Activated CD4-positive, alpha-beta memory T cell treated with anti-CD3 and anti-CD28 coated beads for 36 hours (primary cell): ENCODE data around the gene GABPB1. TPM values are rescaled to one million over a fixed set of nuclear protein-coding genes. Genes with fewer than 3 reads are reported as not detected.

Experiments used
- CTCF ChIA-PET: fragments of 350-600 bp; sonication (Branson Sonifier 250); formaldehyde crosslinking; loops from one replicate; lab custom pipeline; 2021; ENCODE audit warnings: antibody characterized with exemption, inconsistent platforms; lab: Charles Lee
- POLR2A ChIA-PET: fragments of 350-600 bp; sonication (Branson Sonifier 250); formaldehyde crosslinking; loops from one replicate; lab custom pipeline; 2021; ENCODE audit warnings: antibody characterized with exemption; lab: Charles Lee
- DNase-seq: peaks from one replicate; pipeline ENCODE4 v3.0.0-alpha.2; 2020
- H3K27ac Mint-ChIP-seq: one replicate; pipeline ENCODE4 v1.8.0; 2021; ENCODE audit warnings: mixed read lengths
- H3K27me3 Mint-ChIP-seq: one replicate; pipeline ENCODE4 v1.8.0; 2021; ENCODE audit warnings: mixed read lengths
- H3K36me3 Mint-ChIP-seq: one replicate; pipeline ENCODE4 v1.8.0; 2021; ENCODE audit warnings: mixed read lengths
- H3K4me1 Mint-ChIP-seq: one replicate; pipeline ENCODE4 v1.8.0; 2021; ENCODE audit warnings: low read depth, mixed read lengths
- H3K4me3 Mint-ChIP-seq: one replicate; pipeline ENCODE4 v1.8.0; 2021; ENCODE audit warnings: mild to moderate bottlenecking, mixed read lengths
- H3K9me3 Mint-ChIP-seq: one replicate; pipeline ENCODE4 v1.8.0; 2021; ENCODE audit warnings: mixed read lengths
- intact Hi-C: fragments of 100-400 bp; cut with micrococcal nuclease; formaldehyde crosslinking; loops from one replicate; pipeline ENCODE4 v1.15.1; 2023
- total RNA-seq, 2 experiments: library from RNA; stranded (reverse); gene quantifications; one replicate each; pipeline ENCODE4 v1.2.3, GENCODE V29; 2021

Gene GABPB1
- total RNA-seq, 2 experiments from 2014 or later, result 54.1 to 58.2 TPM

DNA sequence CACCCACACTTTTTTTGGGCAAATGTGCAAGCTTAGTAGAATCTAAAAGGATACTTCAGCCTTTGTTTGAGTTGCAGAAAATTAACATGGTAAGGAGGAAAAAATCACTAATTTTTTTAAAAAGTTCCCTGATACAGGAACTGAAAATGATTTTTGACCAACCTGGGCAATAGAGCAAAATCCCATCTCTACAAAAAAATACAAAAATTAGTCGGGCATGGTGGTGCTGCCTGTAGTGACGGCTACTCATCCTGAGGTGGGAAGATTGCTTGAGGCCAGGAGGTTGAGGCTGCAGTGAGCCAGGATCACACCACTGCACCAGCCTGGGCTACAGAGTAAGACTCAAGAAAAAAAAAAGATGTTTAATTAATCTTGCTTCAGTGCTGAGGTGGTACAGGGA is 10.6 kb upstream of the GABPB1 start:
- CTCF ChIA-PET, result no interaction called here

DNA sequence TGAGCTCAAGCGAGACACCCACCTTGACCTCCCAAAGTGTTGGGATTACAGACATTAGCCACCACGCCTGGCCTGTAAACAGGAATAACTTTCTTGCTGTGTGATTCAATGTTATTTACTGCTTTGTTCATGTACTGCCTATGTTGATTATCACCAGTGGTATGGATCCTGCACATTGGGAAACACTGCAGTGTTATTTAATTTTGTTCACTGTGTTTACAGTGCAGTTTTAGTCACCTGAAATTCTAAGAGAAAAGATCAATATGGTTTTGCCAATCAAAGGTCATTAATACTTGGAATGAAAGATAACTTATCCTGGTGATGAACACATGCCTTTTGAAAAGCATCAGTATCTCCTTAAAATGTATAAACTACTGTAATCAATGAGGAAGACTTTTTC is 8.6 kb upstream of the GABPB1 start:
- Mint-ChIP-seq H3K36me3 (peaks cover 29% of the 10 kb centered on the region), H3K4me3 (no peak overlapping the region), H3K4me1 (peaks cover 12% of the 10 kb centered on the region), H3K27me3 (no peaks in the 10 kb centered on the region), H3K27ac (no peak overlapping the region), H3K9me3 (no peaks in the 10 kb centered on the region)
- DNase-seq, result no peak
- ChIA-PET CTCF (no interaction called here), POLR2A (no interaction called here)
- intact Hi-C loops, result no loop called here

More for the DNA sequence above, 10.6 kb upstream of the GABPB1 start:
- POLR2A ChIA-PET, result no interaction called here
- Mint-ChIP-seq H3K27ac (no peak overlapping the region), H3K9me3 (no peaks in the 10 kb centered on the region), H3K27me3 (no peaks in the 10 kb centered on the region), H3K4me3 (no peak overlapping the region), H3K36me3 (peaks cover 20% of the 10 kb centered on the region), H3K4me1 (peaks cover 7% of the 10 kb centered on the region)
- DNase-seq, result no peak
- intact Hi-C loops, result no loop called here

DNA sequence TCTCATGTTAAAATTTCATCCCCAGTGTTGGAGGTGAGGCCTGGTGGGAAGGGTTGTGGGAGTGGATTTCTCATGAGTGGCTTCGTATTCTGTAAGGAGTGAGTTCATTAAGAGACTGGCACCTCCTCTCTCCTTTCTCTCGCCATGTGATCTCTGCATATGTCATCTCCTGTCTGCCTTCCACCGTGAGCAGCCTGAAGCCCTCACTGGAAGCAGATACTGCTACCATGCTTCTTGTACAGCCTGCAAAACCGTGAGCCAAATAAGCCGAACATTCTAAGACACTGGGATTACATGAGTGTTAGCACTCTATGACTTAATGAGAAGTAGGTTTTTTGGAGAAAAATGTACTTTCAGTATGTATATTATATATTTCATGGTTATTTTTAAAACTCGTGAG is 6.8 kb upstream of the GABPB1 start:
- no peak for DNase-seq
- ChIA-PET POLR2A (no interaction called here), CTCF (no interaction called here)
- H3K36me3 Mint-ChIP-seq, result peaks cover 38% of the 10 kb centered on the region
- H3K9me3 Mint-ChIP-seq, result no peaks in the 10 kb centered on the region
- intact Hi-C loops, result no loop called here
- no peaks in the 10 kb centered on the region for H3K27me3 Mint-ChIP-seq
- H3K4me3 Mint-ChIP-seq, result no peak overlapping the region
- H3K27ac Mint-ChIP-seq, result no peak overlapping the region
- H3K4me1 Mint-ChIP-seq, result peaks cover 25% of the 10 kb centered on the region

DNA sequence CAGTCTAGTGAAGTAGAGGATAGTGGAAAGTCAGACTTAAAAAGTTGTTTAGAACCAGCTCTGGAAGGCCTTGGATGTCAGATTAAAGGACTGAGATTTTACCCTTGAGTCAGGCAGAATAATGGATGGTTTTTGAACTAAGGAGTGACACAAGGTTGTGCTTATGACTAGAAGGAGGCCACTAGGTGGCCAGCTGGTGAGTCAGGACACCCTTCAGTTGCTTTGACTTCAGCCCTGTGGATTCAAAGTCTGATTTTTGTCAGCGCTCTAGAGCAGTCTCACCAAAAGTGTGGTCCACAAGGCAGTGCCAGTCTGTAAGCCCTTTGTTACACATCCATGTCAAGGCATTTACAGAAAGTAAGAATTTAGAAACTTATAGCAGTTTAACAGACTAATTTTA is 3.8 kb upstream of the GABPB1 start:
- intact Hi-C loops, result no loop called here
- H3K27ac Mint-ChIP-seq, result no peak overlapping the region
- H3K27me3 Mint-ChIP-seq, result peaks cover 2% of the 10 kb centered on the region
- H3K4me3 Mint-ChIP-seq, result no peak overlapping the region
- H3K36me3 Mint-ChIP-seq, result peaks cover 48% of the 10 kb centered on the region
- H3K9me3 Mint-ChIP-seq, result no peaks in the 10 kb centered on the region
- DNase-seq, result peak; percentile 52
- ChIA-PET POLR2A (interaction anchor here (0.6 to 1.3 kb wide), 2 partner anchors 66 to 136 kb away, joined by 3 to 5 read pairs; no protein-coding TSS in a partner anchor), CTCF (interaction anchor here (0.8 to 1.0 kb wide), 2 partner anchors 19 to 66 kb away, joined by 3 read pairs; partner anchors contain the start of gene USP8)
- peaks cover 30% of the 10 kb centered on the region for H3K4me1 Mint-ChIP-seq

DNA sequence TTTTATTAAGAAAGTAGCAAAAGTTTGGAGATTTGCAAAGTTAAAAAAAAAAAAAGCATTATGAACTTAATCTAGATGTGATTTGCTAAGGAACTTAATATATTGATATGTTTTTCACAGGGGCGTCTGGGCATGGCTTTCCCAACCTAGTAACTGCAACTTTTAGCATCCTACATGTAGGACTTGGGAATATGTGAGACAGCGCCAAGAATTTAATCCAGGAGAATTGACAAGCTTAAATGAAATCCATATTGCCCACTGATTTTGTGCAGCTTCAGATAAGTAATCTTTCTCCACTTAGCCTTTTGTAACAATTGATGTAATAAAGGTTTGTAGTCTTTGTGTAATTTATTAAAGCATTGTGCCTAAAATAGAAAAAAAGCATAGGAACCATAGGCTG is 982 bp upstream of the GABPB1 start:
- ChIA-PET CTCF (interaction anchor here (0.8 to 1.9 kb wide), 4 partner anchors 22 to 553 kb away, joined by 3 to 5 read pairs (median 4); partner anchors contain the start of genes AP4E1 and USP8), POLR2A (interaction anchor here (0.6 to 3.9 kb wide), 15 partner anchors 9 to 525 kb away, joined by 3 to 20 read pairs (median 5); partner anchors contain the start of genes SLC27A2 and USP8)
- Mint-ChIP-seq H3K9me3 (no peaks in the 10 kb centered on the region), H3K4me1 (peaks cover 34% of the 10 kb centered on the region), H3K27me3 (peaks cover 2% of the 10 kb centered on the region), H3K27ac (peak overlapping the region; percentile 98), H3K36me3 (peaks cover 51% of the 10 kb centered on the region), H3K4me3 (peak overlapping the region; percentile 90)
- intact Hi-C loops, result loop anchor here (1.0 to 2.0 kb wide), 3 partner anchors 131 to 735 kb away; partner anchors contain the start of genes DTWD1, FAM227B and TRPM7
- no peak for DNase-seq

DNA sequence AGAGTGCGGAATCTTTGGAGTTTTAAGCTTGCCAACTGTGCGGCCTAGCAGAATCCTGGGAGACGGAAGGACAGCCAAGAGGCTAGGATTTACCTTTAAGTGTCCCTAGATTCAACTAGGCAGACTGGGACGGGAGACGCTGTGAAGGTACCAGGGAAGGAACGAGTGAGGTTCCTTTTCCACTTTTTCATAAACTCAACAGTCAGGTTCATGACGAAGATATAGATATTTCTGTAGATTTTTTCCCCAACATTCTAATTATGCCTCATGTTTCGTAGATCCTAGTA is 564 bp upstream of the GABPB1 start:
- Mint-ChIP-seq H3K9me3 (no peaks in the 10 kb centered on the region), H3K27me3 (peaks cover 2% of the 10 kb centered on the region), H3K4me1 (peaks cover 38% of the 10 kb centered on the region), H3K27ac (peak overlapping the region; percentile 98), H3K4me3 (peak overlapping the region; percentile 90), H3K36me3 (peaks cover 51% of the 10 kb centered on the region)
- ChIA-PET CTCF (interaction anchor here (1.2 to 1.9 kb wide), 2 partner anchors 95 to 553 kb away, joined by 3 to 4 read pairs; partner anchors contain the start of gene AP4E1), POLR2A (interaction anchor here (0.6 to 3.9 kb wide), 20 partner anchors 9 to 1185 kb away, joined by 3 to 20 read pairs (median 5); partner anchors contain the start of genes GALK2, SLC27A2 and USP8)
- intact Hi-C loops, result loop anchor here (1.0 to 2.0 kb wide), 3 partner anchors 132 to 735 kb away; partner anchors contain the start of genes DTWD1, FAM227B and TRPM7
- no peak for DNase-seq

DNA sequence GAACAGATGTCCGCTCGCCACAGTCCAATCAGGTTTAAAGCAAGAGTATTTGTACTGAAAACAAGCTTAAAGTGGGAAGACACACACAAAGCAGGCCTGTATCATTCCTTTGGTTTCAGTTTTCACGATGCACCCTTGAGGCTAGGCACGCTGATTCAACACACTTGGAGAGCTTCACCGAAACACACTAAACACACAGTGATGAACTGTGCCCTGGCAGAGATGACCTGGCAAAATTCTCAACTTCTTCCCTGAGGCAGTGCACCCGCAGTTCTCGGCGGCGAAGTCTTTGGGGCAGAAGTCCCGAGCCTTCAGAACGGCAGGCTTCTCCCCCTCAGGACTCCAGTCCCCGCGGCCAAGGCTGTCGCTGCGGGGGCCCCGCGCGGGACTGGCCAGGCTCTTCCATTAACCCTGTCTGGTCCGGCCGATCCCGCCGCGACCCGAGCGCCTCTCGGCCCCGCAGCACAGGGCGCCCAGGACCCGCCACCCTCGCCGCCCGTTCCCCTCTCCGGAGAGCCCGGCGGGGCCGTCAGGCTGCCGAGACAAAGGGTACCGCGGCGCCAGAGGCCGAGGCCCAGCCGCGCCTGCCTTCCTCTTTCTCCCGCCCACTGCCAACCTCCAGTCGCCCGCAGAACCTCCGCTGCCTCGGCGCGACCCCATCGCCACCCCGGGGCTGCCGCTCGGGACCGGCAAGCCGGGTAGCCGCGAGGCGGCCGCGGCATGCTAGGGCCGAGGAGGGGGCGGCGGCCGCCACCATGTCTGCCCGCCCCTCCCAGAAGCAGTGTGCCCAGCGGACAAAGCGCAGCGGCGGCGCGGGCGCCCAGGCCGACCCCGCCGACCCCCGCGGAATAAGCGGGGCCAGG is 792 bp downstream of the GABPB1 start:
- ChIA-PET CTCF (interaction anchor here (0.9 to 1.2 kb wide), 6 partner anchors 38 to 555 kb away, joined by 3 to 4 read pairs (median 3); partner anchors contain the start of gene USP8), POLR2A (interaction anchor here (0.5 to 3.9 kb wide), 29 partner anchors 12 to 554 kb away, joined by 3 to 20 read pairs (median 5); partner anchors contain the start of genes SLC27A2, SPPL2A and USP8)
- H3K27ac Mint-ChIP-seq, result peak overlapping the region; percentile 98
- H3K4me1 Mint-ChIP-seq, result peaks cover 50% of the 10 kb centered on the region
- peak overlapping the region; percentile 90 for H3K4me3 Mint-ChIP-seq
- H3K27me3 Mint-ChIP-seq, result peaks cover 2% of the 10 kb centered on the region
- peaks cover 44% of the 10 kb centered on the region for H3K36me3 Mint-ChIP-seq
- intact Hi-C loops, result loop anchor here (1.0 to 5.0 kb wide), 16 partner anchors 23 to 1475 kb away; partner anchors contain the start of genes COPS2, DTWD1, EID1 and FAM227B
- DNase-seq, result peak; percentile 80
- no peaks in the 10 kb centered on the region for H3K9me3 Mint-ChIP-seq

DNA sequence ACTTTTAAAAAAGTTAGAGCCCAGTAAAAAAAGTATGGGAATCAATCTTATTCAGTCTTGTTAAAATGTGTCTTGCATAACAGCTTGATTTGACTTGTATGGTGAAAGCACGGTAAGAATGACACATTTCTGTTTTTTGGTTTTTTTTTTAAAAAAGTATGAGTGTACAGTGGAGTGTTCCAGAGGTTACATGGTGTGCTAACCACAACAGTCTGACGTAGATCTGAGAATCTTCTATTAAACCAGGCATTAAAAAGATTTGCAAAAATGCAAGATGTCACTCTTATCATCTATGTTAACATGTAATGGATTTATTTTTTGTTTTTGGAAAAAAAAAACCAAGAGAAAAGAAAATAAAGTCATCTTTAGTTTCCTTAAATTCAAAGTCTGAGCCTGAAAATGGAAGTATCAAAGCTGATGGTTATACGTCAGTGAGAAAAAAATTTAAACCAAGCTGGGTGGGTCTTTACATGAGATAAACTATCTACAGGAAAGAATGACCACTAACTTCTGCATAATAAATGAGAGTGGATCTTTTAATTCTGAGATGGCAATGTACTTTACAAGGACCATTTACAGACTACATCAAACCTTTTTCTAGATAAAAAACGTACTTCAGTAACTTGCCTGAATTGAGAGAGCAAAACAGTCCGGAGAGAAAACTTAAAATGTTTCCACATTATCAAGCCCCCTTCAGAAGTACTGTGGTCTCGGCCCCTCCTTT is 1.6 kb downstream of the GABPB1 start:
- Mint-ChIP-seq H3K4me1 (peaks cover 49% of the 10 kb centered on the region), H3K9me3 (no peaks in the 10 kb centered on the region), H3K4me3 (peak overlapping the region; percentile 90), H3K27ac (peak overlapping the region; percentile 98), H3K27me3 (peaks cover 2% of the 10 kb centered on the region), H3K36me3 (peaks cover 41% of the 10 kb centered on the region)
- intact Hi-C loops, result loop anchor here (1.0 to 5.0 kb wide), 11 partner anchors 23 to 1475 kb away; partner anchors contain the start of genes EID1, LYSMD2 and SPPL2A
- DNase-seq, result no peak
- POLR2A ChIA-PET, result interaction anchor here (0.6 to 1.4 kb wide), 17 partner anchors 22 to 554 kb away, joined by 3 to 12 read pairs (median 4); partner anchors contain the start of genes SPPL2A and USP8
- CTCF ChIA-PET, result interaction anchor here (0.9 to 1.1 kb wide), 5 partner anchors 37 to 556 kb away, joined by 3 to 4 read pairs (median 3); partner anchors contain the start of gene USP8

DNA sequence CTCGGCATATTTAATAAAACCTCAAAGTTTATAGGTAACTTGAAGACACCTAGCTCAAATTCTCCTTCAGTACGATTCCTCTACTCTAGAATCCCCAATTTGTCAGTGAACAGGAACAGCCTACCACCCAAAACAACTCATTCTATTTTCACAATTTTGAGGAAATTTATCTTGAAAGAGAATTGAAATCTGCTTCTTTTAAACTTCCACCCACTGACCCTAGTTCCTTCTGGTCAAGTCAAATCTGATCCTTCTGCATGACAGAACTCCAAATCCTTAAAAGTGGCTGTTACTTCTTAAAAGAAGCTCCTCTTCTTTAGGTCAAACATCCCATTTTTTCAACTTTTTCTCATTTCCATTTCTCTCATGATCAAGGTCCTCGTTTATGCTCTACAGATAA is 4.4 kb downstream of the GABPB1 start:
- H3K4me1 Mint-ChIP-seq, result peaks cover 51% of the 10 kb centered on the region
- H3K27ac Mint-ChIP-seq, result peak overlapping the region; percentile 98
- no peak for DNase-seq
- intact Hi-C loops, result loop anchor here (5.0 kb wide), 2 partner anchors 212 to 1387 kb away; partner anchors contain the start of gene LYSMD2
- CTCF ChIA-PET, result interaction anchor here (0.9 to 1.2 kb wide), 2 partner anchors 216 to 557 kb away, joined by 3 to 4 read pairs; no protein-coding TSS in a partner anchor
- H3K9me3 Mint-ChIP-seq, result no peaks in the 10 kb centered on the region
- peaks cover 2% of the 10 kb centered on the region for H3K27me3 Mint-ChIP-seq
- H3K4me3 Mint-ChIP-seq, result peak overlapping the region; percentile 90
- POLR2A ChIA-PET, result interaction anchor here (0.6 to 1.0 kb wide), 3 partner anchors 216 to 1560 kb away, joined by 3 read pairs; no protein-coding TSS in a partner anchor
- H3K36me3 Mint-ChIP-seq, result peaks cover 32% of the 10 kb centered on the region

DNA sequence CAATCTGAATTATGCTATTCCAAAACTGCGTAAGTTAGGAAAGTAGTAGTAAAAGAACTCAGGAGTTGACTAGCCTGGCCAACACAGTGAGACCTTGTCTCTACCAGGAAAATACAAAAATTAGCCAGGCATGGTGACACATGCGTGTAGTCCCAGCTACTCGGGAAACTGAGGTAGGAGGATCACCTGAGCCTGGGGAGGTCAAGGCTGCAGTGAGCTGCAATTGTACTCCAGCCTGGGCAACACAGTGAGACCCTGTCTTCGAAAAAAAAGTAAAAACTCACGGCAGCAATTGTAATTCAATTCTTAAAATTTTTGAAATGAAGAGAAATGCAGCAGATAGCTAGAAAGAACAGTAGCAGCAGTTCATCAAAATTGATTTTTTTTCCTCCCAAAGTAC is 9.7 kb downstream of the GABPB1 start:
- CTCF ChIA-PET, result no interaction called here
- POLR2A ChIA-PET, result no interaction called here
- intact Hi-C loops, result no loop called here
- no peak overlapping the region for H3K27ac Mint-ChIP-seq
- no peaks in the 10 kb centered on the region for H3K9me3 Mint-ChIP-seq
- no peaks in the 10 kb centered on the region for H3K27me3 Mint-ChIP-seq
- DNase-seq, result no peak
- H3K4me1 Mint-ChIP-seq, result peaks cover 42% of the 10 kb centered on the region
- H3K4me3 Mint-ChIP-seq, result no peak overlapping the region
- peaks cover 9% of the 10 kb centered on the region for H3K36me3 Mint-ChIP-seq

DNA sequence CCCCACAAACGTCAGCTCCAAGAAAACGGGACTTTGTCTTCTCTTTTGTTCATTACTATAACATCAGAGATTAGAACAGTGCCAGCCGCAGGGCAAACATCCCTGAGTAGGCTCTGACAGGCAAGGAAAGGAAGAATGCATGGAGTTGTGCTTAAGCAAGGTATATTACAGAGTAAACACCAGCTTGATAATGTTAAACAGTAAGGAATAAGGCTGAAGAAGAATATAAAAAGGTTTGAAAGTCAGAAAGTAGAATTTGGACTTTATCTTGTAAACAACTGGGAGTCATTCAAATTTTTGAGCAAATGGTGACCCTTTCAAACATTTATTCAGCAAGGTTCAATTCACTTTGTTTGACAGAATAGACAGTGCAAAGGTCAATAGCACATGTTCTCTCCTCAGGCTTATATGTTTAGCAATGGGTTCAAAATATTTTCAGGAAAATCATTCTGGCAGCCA is 11.0 kb downstream of the GABPB1 start:
- Mint-ChIP-seq H3K36me3 (peaks cover 12% of the 10 kb centered on the region), H3K27ac (no peak overlapping the region), H3K9me3 (no peaks in the 10 kb centered on the region), H3K27me3 (no peaks in the 10 kb centered on the region), H3K4me3 (no peak overlapping the region), H3K4me1 (peaks cover 32% of the 10 kb centered on the region)
- ChIA-PET CTCF (no interaction called here), POLR2A (interaction anchor here (1.8 kb wide), 1 partner anchor 8 kb away, joined by 4 read pairs; no protein-coding TSS in a partner anchor)
- intact Hi-C loops, result no loop called here
- DNase-seq, result no peak
